Omental fat pad (tissue), 4 donors: ENCODE results near the gene TOX3. TPM values are rescaled to one million over a fixed set of nuclear protein-coding genes. Genes with fewer than 3 reads are reported as not detected.

Experiments
- ATAC-seq: fragments of 150-250 bp; one replicate; pipeline ENCODE4 v1.9.1; 2016; ENCODE audit warnings: mild to moderate bottlenecking, moderate library complexity; ENCODE audit not compliant: low FRiP score
- DNase-seq: peaks from one replicate; pipeline ENCODE4 v3.0.0-alpha.2; 2019; ENCODE audit warnings: low spot score
- total RNA-seq, 4 donors: library from RNA; depleted of rRNA; stranded (reverse); fragments of >200 nt; gene quantifications; one replicate each; pipeline ENCODE4 v1.1.0, GENCODE V29; 2016
- TF ChIP-seq, protein P1 (sequence below), 3 donors: fragments of 450-650 bp; IDR thresholded peaks; one replicate each; pipeline ENCODE4 v1.5.1; 2016 to 2017; ENCODE audit warnings: antibody characterized with exemption in 3 of 3, mild to moderate bottlenecking in 3 of 3, moderate library complexity in 2 of 3

TOX3 gene
- total RNA-seq, 4 donors from 2014 or later: 1.0 TPM; not detected in 3

GRCh38 chr16:52526830-52527229 lies 20.1 kb downstream of the TOX3 start:
- DNase-seq: no peak
- no peak for ATAC-seq
- TF ChIP-seq, protein P1, sequence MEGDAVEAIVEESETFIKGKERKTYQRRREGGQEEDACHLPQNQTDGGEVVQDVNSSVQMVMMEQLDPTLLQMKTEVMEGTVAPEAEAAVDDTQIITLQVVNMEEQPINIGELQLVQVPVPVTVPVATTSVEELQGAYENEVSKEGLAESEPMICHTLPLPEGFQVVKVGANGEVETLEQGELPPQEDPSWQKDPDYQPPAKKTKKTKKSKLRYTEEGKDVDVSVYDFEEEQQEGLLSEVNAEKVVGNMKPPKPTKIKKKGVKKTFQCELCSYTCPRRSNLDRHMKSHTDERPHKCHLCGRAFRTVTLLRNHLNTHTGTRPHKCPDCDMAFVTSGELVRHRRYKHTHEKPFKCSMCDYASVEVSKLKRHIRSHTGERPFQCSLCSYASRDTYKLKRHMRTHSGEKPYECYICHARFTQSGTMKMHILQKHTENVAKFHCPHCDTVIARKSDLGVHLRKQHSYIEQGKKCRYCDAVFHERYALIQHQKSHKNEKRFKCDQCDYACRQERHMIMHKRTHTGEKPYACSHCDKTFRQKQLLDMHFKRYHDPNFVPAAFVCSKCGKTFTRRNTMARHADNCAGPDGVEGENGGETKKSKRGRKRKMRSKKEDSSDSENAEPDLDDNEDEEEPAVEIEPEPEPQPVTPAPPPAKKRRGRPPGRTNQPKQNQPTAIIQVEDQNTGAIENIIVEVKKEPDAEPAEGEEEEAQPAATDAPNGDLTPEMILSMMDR (IDR thresholded peaks at IDR 0.05): no peak

- DNase-seq (no peak), ATAC-seq (no peak)
- TF ChIP-seq, protein P1 (IDR thresholded peaks at IDR 0.05): no peak
These were observed 20.7 kb downstream of the TOX3 start for GRCh38 chr16:52526116-52526828.

- TF ChIP-seq, protein P1 (IDR thresholded peaks at IDR 0.05): no peak
- DNase-seq (no peak), ATAC-seq (no peak)
These were observed 25.4 kb downstream of the TOX3 start for GRCh38 chr16:52521570-52521969.

DNA sequence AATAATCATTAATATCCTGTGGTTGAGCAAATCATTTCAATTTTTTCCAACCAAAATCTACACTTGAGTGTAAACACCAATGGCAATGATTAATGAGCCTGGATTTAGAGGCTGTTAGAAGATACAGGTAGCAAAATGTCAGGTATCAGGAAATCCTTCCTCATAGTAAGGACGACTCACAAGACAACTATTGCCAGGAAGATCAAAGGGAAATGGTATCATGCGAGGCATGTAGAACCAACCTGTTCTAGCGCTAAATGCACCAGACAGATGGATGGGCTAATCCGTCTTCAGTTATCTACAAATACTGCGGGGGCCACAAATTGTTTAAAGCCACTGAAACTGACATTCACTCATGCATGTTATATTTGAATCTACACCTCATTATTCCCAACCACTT lies 28.1 kb downstream of the TOX3 start:
- DNase-seq: no peak
- TF ChIP-seq, protein P1 (IDR thresholded peaks at IDR 0.05): no peak
- no peak for ATAC-seq

GRCh38 chr16:52515068-52515671 lies 31.8 kb downstream of the TOX3 start:
- TF ChIP-seq, protein P1 (IDR thresholded peaks at IDR 0.05): no peak

DNA sequence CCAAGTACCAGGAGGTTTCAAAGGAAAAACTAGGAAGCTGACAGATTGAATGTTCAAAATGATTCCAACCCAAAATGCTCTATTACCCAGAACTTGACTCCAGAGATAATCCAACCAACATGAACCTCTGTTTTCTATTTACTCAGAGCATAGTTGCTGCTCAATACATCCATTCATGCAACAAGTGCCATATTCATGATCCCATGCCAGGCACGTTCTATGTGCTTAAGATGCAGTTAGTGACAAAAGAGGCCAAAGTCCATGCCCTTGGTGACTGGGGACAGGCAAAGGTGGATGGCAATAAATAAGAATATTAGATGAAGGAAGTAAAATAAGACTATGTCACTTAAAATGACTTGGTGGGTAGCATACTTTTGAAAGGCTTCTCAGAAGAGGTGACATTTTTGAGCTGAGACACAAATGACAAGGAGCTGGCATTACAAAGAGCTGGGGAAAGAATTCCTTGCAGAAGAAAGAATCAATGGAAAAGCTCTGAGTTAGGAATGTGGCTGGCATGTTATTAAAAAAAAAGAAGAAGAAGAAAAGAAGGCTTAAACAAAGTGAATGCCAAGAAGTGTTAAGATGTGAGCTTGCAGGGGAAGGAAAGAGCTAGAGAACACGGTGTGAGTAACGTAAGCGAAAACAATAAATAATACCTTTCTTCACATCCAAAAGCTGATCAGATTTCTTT lies 34.5 kb downstream of the TOX3 start:
- ATAC-seq: no peak
- DNase-seq: no peak
- TF ChIP-seq, protein P1 (IDR thresholded peaks at IDR 0.05): no peak

More at GRCh38 chr16:52515068-52515671, 31.8 kb downstream of the TOX3 start:
- ATAC-seq (no peak), DNase-seq (no peak)
